HG03469 (cell line): ENCODE data around the gene SCARF2.
"Not testable (repeated sequence)": the region's sequence is repeated elsewhere in the genome, so short reads cannot be mapped to it uniquely, and the experiment has no call there.

Experiments used
- ATAC-seq: cut with Tn5 transposase; IDR thresholded peaks from one replicate; pipeline ENCODE4 v1.9.1; 2021; ENCODE audit warnings: mild to moderate bottlenecking, moderate library complexity, moderate number of reproducible peaks; ENCODE audit not compliant: unreplicated experiment

The SCARF2 gene, protein sequence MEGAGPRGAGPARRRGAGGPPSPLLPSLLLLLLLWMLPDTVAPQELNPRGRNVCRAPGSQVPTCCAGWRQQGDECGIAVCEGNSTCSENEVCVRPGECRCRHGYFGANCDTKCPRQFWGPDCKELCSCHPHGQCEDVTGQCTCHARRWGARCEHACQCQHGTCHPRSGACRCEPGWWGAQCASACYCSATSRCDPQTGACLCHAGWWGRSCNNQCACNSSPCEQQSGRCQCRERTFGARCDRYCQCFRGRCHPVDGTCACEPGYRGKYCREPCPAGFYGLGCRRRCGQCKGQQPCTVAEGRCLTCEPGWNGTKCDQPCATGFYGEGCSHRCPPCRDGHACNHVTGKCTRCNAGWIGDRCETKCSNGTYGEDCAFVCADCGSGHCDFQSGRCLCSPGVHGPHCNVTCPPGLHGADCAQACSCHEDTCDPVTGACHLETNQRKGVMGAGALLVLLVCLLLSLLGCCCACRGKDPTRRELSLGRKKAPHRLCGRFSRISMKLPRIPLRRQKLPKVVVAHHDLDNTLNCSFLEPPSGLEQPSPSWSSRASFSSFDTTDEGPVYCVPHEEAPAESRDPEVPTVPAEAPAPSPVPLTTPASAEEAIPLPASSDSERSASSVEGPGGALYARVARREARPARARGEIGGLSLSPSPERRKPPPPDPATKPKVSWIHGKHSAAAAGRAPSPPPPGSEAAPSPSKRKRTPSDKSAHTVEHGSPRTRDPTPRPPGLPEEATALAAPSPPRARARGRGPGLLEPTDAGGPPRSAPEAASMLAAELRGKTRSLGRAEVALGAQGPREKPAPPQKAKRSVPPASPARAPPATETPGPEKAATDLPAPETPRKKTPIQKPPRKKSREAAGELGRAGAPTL

DNA sequence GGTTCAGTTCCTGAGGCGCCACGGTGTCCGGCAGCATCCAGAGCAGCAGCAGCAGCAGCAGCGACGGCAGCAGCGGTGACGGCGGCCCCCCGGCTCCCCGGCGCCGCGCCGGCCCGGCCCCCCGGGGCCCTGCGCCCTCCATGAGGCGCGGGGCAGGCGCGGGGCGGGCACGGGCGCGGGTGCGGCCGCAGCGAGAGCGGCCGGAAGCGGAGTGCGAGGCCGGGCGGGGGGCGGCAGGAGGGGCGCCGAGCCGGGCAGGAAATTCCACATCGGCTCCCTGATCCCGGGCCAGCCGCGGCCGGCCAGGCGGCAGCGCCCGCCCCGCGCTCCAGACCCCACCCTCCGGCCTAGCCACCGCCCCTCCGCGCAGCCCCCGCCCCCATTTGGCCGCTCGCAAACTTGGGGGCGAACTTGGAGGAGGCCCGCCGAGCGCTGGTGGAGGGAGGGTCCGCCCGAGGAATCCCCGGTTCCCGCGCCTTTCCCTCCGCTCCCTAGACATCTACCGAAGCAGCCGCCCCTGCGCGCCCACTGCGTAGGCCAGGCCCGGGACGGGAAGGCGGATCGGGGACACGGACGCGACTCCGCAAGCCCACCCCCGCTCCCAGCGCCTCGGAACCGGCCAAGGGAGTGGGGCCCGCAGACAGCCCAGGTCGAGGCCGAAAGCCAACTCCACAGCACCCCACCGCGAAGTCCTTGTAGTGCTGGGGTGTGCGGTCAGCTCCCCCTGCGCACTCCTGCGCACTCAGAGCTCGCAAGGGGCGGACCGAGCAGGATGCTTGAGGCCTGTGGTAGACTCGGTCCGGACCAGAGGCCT is at the start of gene SCARF2:
Gene SCARF2 (minus strand): TSS at position 213 of the 814 bp plus-strand sequence. CDS start 71 bp downstream, at position 142.
- ATAC-seq, result no peak

DNA sequence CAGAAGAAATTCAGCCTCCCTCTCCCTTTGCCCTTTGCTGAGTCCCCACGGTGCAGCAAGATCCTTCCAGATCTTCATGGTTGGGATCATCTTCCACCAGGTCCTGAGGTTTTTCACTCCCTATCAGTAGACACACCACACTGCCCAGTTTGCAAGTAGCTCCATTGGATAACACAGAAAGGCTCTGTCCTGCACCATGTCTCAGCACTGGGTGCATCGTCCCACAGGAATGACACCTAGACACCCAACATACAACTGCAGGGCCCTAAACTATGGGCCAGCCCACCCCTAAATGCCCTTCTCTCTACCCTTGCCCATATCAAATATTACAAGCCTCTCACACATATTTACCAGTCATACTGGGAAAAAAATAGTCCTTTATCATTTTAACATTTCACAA is 48.6 kb upstream of the SCARF2 start:
- ATAC-seq, result no peak

DNA sequence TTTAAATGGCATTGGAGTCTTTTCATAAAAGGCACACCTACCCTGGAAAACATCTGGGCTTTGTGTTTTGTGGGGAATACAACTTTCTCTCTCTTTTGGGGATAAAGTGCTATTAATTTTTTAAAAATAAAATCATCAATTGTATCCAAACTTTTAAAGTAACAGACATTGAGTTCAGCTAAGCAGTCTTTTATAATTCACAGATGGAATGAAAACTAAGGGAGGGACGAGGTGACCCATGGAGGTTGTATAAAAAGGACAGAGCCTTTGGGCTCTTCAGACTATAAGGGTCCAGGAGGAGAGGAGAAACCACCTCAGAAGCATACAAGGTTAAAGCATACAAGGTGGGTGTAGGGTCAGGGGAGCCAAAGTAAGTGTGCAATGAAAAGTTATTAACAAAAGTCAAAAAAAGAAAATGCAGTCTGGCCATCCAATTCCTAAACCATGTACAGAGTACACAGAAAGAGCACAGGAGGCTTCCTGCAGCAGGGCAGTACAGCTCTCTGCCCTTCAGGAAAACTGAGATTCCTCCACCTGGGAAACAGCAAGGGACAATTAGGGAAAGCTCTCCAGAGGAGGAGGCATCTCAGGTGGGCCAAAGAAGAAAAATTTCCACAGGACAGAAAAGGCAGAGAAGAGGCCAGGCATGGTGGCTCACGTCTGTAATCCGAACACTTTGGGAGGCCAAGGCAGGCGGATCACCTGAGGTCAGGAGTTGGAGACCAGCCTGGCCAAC is 47.5 kb upstream of the SCARF2 start:
- ATAC-seq, result no peak

DNA sequence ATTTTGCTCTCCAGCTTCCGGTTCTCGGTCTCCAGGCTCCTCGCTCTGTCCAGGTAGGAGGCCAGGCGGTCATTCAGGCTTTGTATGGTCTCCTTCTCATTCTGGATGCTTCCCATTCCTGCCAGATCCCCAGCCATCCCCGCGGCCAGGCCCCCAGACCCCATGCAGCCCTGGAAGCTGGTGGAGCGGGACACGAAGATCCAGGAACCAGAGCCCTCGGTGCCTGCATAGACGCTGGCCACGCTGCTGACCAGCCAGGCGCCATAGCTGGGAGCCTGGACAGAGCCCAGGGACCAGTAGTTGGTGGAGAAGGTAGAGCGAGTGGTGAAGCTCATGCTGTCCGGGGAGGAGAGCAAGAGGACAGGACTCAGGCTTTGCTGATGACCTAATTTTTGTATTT is 46.1 kb upstream of the SCARF2 start:
- ATAC-seq, result no peak

DNA sequence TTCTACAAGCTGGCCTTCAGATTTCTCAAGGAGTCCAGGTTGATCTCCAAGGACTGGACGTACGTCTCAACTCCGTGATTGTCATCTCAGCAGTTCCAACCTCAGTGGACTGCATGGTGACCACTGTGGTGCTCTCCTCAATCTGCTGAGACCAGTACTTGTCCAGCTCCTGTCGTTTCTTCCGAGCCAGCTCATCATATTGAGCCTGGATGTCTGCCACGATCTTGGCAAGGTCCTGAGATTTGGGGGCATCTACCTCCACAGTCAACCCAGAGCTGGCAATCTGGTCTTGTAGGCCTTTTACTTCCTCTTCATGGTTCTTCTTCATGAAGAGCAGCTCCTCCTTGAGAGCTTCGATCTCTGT is 45.5 kb upstream of the SCARF2 start:
- ATAC-seq, result not testable (repeated sequence)

DNA sequence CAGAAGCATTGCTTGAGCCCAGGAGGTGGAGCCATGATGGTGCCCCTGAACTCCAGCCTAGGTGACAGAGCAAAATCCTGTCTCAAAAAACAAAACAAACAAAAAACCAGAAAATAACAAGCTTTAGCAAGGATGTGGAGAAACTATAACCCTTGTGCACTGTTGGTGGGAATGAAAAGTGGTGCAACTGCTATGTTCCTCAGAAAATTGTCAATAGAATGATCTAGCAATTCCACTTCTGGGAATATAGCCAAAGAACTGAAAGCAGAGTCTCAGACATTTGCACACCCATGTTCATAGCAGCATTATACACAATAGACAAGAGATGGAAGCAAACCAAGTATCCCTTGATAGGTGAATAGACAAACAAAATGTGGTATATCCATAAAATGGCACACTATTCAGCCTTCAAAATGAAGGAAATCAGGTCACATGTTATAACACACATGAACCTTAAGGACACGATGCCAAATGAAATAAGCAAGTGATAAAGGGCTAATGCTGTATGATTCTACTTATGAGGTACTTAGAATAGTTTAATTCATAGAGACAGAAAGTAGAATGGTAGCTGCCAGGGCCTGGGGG is 42.1 kb upstream of the SCARF2 start:
- no peak for ATAC-seq

DNA sequence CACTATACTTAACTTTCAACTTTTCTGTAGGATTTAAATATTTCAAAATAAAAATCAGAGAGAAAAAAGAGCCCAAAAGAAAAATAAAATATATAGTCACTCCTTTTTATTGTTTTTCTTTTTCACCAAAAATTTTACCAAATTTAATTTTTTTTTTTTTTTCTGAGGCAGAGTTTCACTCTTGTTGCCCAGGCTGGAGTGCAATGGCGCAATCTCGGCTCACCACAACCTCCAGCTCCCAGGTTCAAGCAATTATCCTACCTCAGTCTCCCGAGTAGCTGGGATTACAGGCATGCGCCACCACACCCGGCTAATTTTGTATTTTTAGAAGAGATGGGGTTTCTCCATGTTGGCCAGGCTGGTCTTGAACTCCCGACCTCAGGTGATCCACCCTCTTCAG is 40.4 kb upstream of the SCARF2 start:
- ATAC-seq, result not testable (repeated sequence)

DNA sequence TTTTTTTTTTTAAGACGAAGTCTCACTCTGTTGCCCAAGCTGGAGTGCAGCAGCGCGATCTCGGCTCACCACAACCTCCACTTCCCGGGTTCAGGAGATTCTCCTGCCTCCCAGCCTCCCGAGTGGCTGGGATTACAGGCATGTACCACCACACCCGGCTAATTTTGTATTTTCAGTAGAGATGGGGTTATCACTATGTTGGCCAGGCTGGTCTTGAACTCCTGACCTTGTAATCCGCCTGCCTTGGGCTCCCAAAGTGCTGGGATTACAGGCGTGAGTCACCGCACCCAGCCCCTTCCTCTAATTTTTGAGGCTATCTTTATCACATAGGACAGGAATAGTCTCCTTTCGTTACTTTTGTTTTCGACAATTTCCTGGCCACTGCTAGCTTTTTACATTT is 37.9 kb upstream of the SCARF2 start:
- ATAC-seq, result not testable (repeated sequence)

DNA sequence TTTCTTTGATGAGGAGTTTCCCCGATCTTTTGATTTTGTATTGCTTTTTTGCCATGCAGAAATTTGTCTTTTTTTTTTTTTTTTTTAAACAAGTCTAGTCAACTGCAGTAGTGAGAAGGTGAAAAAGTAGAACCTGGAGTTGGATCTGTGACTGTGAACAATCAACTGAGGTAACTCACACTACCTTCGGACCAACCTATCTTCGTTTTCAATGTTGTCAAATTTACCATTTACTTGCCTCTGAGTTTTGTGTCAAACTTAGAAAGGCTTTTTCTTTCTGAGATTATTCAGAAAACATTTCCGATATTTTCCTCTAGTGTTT is 37.5 kb upstream of the SCARF2 start:
- no peak for ATAC-seq

DNA sequence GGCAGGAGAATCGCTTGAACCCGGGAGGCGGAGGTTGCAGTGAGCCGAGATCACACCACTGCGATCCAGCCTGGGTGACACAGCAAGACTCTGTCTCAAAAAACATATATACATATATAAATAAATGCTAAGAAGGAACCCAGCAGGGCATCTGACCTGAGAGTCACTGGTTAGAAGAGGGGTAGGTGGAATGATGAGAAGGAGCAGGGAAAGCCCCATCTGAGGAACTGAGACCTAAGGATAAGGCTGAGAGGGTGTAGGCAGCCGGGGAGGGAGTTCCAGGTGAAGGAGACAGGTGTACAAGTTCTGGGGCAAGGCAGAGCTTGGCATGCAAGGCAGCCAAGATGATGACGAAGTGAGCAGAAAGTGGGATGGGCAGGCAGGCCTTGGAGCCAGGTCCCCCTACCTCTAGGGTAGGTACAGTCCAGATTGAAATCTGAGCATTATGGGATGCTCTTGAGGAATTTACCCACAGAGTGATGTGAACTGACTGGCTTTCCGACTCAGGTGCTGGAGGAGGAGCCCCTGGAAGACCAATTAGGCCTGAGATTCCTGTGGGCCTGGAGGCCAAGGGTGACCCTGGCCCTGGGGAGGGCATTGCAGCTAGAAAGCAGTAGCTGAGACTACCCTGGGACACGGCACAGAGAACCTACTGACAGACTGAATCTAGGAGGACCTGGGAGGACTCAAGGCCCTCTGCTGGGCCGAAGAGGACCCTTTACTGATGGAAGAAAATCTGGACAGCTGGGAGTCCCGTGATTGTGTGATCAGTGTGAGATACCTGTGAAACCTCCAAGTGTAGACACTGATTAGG is 35.2 kb upstream of the SCARF2 start:
- no peak for ATAC-seq

DNA sequence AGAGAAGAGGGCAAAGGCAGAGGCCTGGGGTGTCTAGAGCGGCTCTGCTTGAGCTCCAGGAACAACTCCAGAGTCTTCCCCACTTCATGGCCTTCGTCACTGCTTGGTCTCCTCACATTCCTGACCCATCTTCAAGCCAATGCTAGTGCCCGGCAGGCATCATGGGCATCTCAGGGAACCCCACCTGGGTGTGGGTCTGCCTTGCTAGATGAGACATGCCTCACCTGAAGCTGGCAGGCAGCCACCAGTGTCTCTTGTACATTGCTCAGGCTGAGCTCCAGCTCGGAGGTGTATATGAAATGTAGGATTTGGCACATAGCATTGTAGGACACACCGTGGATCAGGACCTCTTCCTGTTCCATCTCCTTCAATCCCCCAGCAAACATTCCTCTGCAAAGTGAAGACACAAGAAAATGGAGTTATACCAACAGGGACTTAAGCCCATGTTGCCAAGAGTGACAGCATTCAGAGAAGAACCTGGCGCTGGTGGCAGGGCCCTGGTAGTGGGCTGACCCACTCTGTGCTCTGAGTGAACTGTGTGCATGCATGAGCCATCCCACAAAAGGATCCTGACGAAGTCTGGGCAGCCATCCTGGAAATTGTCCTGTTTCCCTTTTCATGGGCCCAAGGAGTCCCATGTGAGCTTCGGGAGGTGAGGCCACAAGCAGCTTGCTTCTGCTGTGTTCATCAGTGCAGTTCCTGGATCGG is 33.7 kb upstream of the SCARF2 start:
- ATAC-seq, result no peak

DNA sequence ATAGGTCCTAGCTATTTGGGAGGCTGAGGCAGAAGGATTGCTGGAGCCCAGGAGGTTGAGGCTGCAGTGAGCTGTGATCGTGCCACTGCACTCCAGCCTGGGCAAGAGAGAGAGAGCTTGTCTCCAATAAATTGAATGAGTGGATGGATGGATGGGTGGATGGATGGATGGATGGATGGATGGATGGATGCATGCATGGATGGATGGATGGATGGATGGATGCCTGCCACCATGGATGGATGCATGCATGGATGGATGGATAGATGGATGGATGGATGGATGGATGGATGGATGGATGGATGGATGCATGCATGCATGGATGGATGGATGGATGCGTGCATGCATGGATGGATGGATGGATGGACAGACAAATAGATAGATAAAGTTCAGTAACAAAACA is 32.9 kb upstream of the SCARF2 start:
- not testable (repeated sequence) for ATAC-seq

DNA sequence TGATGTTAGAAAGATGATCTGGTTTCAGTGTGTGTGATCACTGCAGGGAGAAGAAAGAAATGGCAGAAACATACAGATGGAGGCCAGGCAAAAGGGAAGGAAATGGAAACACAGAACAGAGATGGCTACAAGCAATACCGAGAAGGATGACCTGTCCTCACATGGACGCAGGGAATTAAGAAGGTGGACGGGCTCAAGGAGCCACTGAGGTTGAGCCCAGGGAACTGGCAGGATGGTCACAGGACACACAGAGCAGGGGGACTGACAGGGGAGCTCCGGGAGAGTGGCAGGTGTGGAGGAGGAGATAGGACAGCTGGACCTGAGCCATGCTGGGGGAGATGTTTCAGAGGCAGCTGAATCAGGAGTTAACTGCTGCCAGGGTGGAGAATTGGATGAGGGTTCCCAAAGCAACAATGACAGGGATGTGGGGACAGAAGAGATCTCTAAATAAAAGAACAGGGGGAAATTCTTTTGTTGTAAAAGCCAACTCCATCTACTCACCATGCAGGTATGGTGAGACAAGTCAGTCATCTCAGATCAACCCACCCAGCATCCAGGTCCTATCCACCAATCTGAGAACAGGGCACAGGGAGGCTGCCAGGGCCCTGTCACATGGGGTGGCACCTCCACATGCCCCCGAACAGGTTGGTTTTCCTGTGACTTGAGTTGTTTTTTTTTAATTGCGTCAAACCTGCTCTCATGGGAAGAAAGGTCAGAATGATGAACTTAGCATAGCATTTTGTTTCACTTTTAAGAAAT is 31.7 kb upstream of the SCARF2 start:
- ATAC-seq, result no peak

DNA sequence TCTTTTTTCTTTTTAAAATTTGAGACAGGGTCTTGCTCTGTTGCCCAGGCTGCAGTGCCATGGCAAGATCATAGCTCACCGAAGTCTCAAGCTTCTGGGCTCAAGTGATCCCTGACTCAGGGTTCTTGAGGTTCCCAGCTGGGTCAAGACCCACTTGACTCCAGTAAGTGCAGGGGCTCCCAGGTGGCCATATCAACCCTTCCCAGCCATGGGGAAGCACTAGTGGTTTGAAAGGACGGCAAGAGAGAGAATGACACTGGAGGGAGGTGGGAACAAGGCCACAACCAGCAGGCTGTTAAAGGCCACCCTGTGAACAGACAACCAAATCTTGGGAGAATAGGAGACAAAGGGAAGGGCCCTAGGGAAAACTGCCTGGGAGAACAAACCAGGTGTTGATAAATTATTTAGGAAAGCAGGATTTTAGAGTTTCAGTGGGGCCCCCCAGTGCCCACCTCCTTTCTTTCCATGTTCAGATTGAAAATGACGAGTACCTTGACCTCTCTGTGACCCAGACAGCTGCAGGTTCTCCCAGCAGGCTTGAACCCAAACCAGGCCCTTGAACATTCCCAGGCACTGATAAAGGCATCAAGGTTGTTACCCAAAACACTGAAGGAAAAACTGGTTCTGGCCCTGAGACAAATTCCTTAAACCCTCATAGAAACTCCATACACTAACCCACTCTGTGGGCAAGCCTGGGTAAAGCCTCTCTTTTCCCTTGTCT is 29.2 kb upstream of the SCARF2 start:
- no peak for ATAC-seq

DNA sequence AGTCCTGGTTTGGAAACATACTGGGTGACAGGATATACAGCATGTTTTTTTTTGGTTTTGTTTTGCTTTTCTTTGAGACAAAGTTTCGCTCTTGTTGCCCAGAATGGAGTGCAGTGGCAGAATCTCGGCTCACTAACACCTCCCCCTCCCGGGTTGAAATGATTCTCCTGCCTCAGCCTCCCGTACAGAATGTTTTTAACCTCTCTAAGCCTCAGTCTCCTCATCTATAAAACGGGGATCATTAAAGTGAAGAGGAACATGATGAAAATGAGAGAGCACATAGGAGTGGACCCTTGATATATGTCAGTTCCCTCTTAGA is 28.1 kb upstream of the SCARF2 start:
- ATAC-seq, result no peak

DNA sequence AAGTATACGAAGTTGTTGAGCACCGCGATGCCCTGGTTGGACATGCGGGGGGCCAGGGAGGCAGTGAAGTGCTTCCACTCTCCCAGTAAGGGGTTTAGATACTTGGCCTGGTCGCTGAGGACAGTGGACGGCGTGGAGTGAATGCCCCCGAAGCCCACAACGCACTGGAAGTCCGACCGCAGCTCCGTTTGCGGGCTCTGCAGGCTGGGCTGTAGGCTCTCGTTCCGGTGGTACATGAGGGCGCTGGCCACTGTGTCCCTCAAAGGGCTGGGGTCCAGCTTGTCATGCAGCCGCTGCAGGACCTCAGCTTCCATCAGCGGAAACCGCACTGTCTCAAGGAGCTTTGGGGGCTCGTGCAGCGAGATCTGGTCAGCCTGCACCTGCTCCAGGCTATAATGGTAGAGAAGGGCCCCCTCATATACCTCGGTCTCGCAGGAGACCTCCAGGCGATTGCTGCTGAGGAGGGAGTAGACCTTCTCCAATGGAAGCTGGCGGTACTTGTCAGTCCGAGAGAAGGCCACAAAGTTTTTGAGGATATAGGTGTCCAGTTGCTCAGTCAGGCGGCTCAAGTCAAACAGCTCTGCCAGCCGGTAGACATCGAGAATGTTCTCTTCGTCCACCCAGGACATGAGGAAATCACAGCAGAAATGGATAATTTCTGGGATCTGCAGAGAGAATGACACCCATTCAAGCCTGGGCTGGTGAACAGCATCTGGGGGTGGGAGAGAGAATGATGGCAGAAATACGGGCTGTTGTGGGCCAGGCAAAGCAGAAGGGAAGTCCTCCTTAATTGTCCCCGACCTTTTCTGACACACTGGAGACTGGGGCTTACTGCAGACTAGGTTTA is 27.5 kb upstream of the SCARF2 start:
- no peak for ATAC-seq
